Uterus (tissue), 2 donors: ENCODE data around the gene KCNQ1.

ENCODE experiments used
- CTCF ChIP-seq, 4 experiments: fragments of 200-600 bp in 2 of 4; fragments of 450-650 bp in 2 of 4; sonication (generic) in 2 of 4; IDR thresholded peaks; one replicate each; pipeline ENCODE4 v1.5.1; 2016 to 2019; ENCODE audit warnings: antibody characterized with exemption in 4 of 4, mild to moderate bottlenecking in 2 of 4, moderate library complexity in 1 of 4
- POLR2A ChIP-seq, 2 donors: fragments of 450-650 bp; IDR thresholded peaks; one replicate each; pipeline ENCODE4 v1.6.1; 2016; ENCODE audit warnings: antibody characterized with exemption in 2 of 2, mild to moderate bottlenecking in 1 of 2, moderate library complexity in 1 of 2

- TF ChIP-seq CTCF (IDR thresholded peaks at IDR 0.05) (no peak), POLR2A (IDR thresholded peaks at IDR 0.05) (no peak)
Observed at GRCh38 chr11:2791139-2791520, 346.3 kb downstream of the KCNQ1 start.
